GM21526 (cell line): ENCODE results near the gene TMEM182.

Source experiments
- ATAC-seq: cut with Tn5 transposase; IDR thresholded peaks from one replicate; pipeline ENCODE4 v1.9.1; 2021; ENCODE audit warnings: moderate library complexity; ENCODE audit not compliant: unreplicated experiment, low FRiP score

Gene TMEM182

DNA sequence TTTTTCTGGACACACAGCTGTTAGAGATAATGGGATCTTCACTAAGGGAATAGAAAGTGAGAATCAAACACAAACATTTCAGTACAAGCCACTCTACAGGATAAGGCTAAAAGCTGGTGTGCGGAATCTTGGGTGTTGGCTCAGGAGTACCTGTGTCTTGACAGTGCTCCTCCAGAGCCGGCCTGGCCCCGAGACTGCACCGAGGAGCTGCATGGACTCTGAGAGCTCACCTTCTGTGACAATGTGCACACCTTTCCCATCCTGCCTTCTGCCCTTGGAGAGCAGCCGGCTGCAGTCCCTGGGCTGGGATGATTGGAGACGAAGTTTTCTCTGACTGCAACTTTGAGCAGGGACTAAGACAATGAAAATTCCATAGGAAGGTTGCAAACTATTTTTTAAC, 89.1 kb downstream of the TMEM182 start:
- ATAC-seq, result no peak

DNA sequence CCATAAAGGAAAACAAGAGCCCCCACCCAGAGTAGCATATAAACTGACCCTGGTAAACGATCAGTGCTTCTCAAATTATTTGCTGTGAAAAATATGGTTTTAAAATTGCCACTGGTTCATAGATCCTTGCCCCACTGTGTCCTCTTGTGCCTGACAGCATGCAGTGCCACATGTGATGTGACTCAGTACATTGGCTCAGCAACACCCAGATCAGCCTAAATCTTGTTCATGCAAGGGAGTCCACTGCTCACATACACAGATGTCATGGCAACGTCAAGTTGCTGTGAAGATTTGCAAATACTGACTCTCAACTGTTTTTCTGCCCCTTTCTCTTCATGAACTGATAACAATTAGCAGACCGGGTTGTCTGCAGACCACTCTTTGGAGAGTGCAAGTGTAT, 91.0 kb downstream of the TMEM182 start:
- no peak for ATAC-seq
